ENCODE data around the gene CAPZA1.

Gene CAPZA1

GRCh38 chr1:112715264-112716053 lies 95.8 kb downstream of the CAPZA1 start, which contains the start of gene PPM1J:
PPM1J (minus strand) TSS chr1:112715332; CDS start chr1:112715301, 31 bp downstream.
- DNase-seq (ENCODE audit: low spot score), result peak; percentile 94

- DNase-seq (ENCODE audit: low spot score), result peak; percentile 87
These were observed 96.6 kb downstream of the CAPZA1 start for GRCh38 chr1:112716133-112716720.

- DNase-seq (ENCODE audit: low spot score), result no peak
These were observed 97.7 kb downstream of the CAPZA1 start for GRCh38 chr1:112717263-112717873.

- DNase-seq (ENCODE audit: low spot score), result no peak
These were observed 99.2 kb downstream of the CAPZA1 start for GRCh38 chr1:112718691-112719418.

GRCh38 chr1:112719706-112720105 lies 100.1 kb downstream of the CAPZA1 start:
- DNase-seq (ENCODE audit: low spot score), result no peak

GRCh38 chr1:112720800-112721199 lies 101.2 kb downstream of the CAPZA1 start:
- DNase-seq (ENCODE audit: low spot score), result no peak
